Heart left ventricle (tissue), 16 donors: Measurements from ENCODE around the gene FAM193B. TPM values are rescaled to one million over a fixed set of nuclear protein-coding genes. Genes with fewer than 3 reads are reported as not detected.
A peak's percentile ranks its signal among the peaks of the same experiment; 100 is the strongest.

Experiments used
- ATAC-seq, 4 donors: fragments of 200-7000 bp; cut with Tn5 transposase; one replicate each; pipeline ENCODE4 v1.9.1; 2020 to 2022; ENCODE audit warnings: moderate library complexity in 4 of 4, mild to moderate bottlenecking in 3 of 4, moderate number of reproducible peaks in 1 of 4
- DNase-seq, 5 donors: peaks; one replicate each; pipeline ENCODE4 v3.0.0-alpha.2; 2020
- H3K27ac ChIP-seq, 12 donors: fragments of 200-600 bp; sonication (generic) in 4 of 12; one replicate each; pipeline versions ENCODE4 v1.5.0 to v1.8.0; 2016 to 2022; ENCODE audit warnings: mild to moderate bottlenecking in 2 of 12
- H3K27me3 ChIP-seq, 9 donors: fragments of 200-600 bp; sonication (generic) in 2 of 9; one replicate each; pipeline versions ENCODE4 v1.5.1 to v1.8.0; 2016 to 2022; ENCODE audit warnings: mild to moderate bottlenecking in 3 of 9
- H3K36me3 ChIP-seq, 9 donors: fragments of 200-600 bp; sonication (generic) in 2 of 9; one replicate each; pipeline versions ENCODE4 v1.5.0 to v1.8.0; 2018 to 2022; ENCODE audit warnings: mild to moderate bottlenecking in 2 of 9
- H3K4me1 ChIP-seq, 12 donors: fragments of 200-600 bp; sonication (generic) in 4 of 12; one replicate each; pipeline versions ENCODE4 v1.5.0 to v1.8.0; 2016 to 2022; ENCODE audit warnings: mild to moderate bottlenecking in 3 of 12
- H3K4me3 ChIP-seq, 12 donors: fragments of 200-600 bp; sonication (generic) in 4 of 12; one replicate each; pipeline versions ENCODE4 v1.5.0 to v1.8.0; 2017 to 2022; ENCODE audit warnings: mild to moderate bottlenecking in 9 of 12, moderate library complexity in 4 of 12
- H3K9me3 ChIP-seq, 12 donors: fragments of 200-600 bp; sonication (generic) in 4 of 12; one replicate each; pipeline versions ENCODE4 v1.5.0 to v1.8.0; 2016 to 2022; ENCODE audit warnings: mild to moderate bottlenecking in 1 of 12
- POLR2A ChIP-seq, 2 donors: fragments of 450-650 bp; IDR thresholded peaks; one replicate each; pipeline ENCODE4 v1.6.1; 2017; ENCODE audit warnings: antibody characterized with exemption in 2 of 2, mild to moderate bottlenecking in 2 of 2, moderate library complexity in 2 of 2
- WGBS, 4 donors: extraction: QIAGEN DNeasy Blood & Tissue Kit in 2 of 4; methylation state at CpG; one replicate each; pipeline versions ENCODE4 v1.1.5 to v1.1.7; 2013 to 2018; 5-methylcytosine and 5-hydroxymethylcytosine counted together
- intact Hi-C, 10 donors: fragments of 100-400 bp; cut with DNase I; formaldehyde crosslinking; loops; one replicate each; pipeline versions ENCODE4 v1.11.1 to v1.14.2; 2022
- polyA plus RNA-seq, 2 donors: library from polyadenylated mRNA; stranded (reverse); fragments of 200-250 nt; gene quantifications; one replicate each; pipeline ENCODE4 v1.2.3, GENCODE V29; 2013
- total RNA-seq, 9 donors: library from RNA; depleted of rRNA in 2 of 9; stranded (reverse); fragments of >200 nt in 2 of 9; fragmentation: NEBNext Ultra II Directional in 3 of 9; extraction: Animal tissue kit (Norgen Biotek cat#: 25700) in 3 of 9; gene quantifications; one replicate each; pipeline versions ENCODE4 v1.1.0 to v1.2.4, GENCODE V29; 2016 to 2023
- TF ChIP-seq, protein P1 (sequence below), 12 donors: fragments of 200-600 bp; sonication (generic) in 4 of 12; IDR thresholded peaks; one replicate each; pipeline versions ENCODE4 v1.5.0 to v1.8.0; 2018 to 2022; ENCODE audit warnings: antibody characterized with exemption in 12 of 12, mild to moderate bottlenecking in 5 of 12
- donor health status: ischemic (EF 13 %, LVEDD 7.1; RV severe dilation, severe dysfunction).
- donor health status: healthy with polysubstance abuse.
- donor health status: DM: no; HTN: yes; CAD: no.
- donor health status: DM: no; HTN: no; CAD: no.
- donor health status: ischemic (EF 25% LVEDD 6.9; RV normal size, moderate dysfunction).
- donor health status: ischemic (EF 25% LVEDD 5.7; RV mildly dilated, moderate dysfunction).
- donor health status: healthy.
- donor health status: DM: yes; HTN: yes; CAD: no.
- donor health status: ischemic (EF 35%, LVEDD 5.7; RV mildly dilated, moderate dysfunction).
- donor health status: nonischemic (EF 11% LVEDD 7.7; RV severe dilation, severe dysfunction).
- donor health status: DM: yes; HTN: yes; CAD: no.
- donor health status: PGD.
- donor health status: ischemic (EF 29% LVEDD 5.4; RV normal size, mild dysfunction).
- donor health status: nonischemic (EF 23%, LVEDD 6.1; RV moderate dilation, normal function).

Gene FAM193B
- total and polyA plus RNA-seq, 11 donors: 13.1 to 58.9 (median 20.2) TPM

DNA sequence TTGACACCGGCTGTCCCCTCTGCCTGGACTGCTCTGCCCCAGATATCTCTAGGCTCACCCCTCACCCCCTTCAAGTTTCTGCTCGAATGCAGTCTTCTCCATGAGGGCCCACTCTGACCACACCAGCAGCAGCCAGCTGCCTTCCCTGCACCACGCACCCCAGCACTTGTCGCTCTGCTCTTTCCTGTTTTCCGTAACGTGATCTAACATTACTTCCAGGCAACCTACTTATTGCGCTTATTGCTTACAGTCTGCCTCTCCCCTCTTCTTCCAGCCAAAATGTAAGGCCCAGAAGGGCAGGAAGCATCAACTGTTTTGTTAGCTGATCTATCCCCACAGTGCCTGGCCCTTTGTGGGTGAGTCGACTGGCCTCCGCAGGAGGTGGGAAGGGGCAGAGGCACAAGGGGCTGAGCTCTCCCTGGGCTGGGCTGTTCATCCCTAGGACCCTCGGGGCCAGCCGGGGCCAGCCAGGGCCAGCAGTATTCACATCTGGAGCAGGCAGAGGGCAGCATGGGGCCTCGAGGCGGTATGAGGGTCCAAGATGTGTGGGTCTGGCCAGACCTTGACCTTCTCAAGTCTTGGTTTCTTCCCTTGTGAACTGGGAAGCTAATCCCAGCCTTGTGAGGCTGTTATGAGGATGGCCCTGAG is 69.3 kb downstream of the FAM193B start:
- Histone ChIP-seq H3K4me1 (peaks cover 0 to 14% (median 1%) of the 10 kb centered on the region in 12 donors), H3K27me3 (no peaks in the 10 kb centered on the region)

DNA sequence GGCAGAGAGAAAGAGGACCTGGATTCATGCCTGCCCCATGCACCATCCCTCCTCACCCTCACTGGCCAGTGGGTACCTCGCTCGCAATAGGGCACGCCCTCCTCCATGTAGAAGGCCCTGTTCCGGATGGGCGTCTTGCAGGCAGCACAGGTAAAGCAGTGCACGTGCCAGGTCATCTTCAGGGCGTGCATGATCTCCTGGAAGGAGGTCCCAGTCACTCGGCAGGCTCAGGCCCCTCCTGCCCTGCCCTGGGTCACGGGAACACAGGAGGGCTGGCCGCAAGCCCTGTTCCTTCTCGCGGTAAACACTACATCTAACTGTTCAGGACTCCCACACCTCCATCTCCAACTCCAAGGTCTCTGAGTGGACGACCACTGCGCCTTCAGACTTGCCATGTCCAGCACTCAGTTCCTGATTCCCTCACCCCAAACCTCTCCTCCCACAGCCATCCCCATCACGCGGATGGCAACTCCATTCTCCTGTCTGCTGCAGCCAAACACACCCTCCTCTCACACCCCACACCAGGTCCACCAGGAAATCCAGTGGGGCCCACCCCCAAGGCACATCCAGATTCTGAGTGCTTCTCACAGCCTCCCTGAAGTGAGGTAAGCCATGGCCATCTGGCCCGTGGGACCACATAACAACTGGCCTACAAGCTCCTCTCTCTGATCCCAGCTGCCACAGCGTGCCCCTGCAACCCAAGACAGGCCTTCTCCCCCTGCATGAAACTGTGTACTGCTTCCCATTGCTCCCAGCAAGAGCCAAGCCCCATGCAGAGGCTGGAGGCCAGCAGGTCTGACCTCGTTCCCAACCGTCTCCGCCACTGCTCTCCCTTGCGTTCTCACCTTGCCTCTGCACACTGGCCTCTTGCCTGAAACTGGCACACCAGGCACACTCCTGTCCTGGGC is 70.1 kb downstream of the FAM193B start:
- Histone ChIP-seq H3K9me3 (no peaks in the 10 kb centered on the region), H3K36me3 (peaks cover 0 to 73% (median 55%) of the 10 kb centered on the region in 9 donors), H3K4me3 (no peak overlapping the region), H3K4me1 (peaks cover 0 to 22% (median 9%) of the 10 kb centered on the region in 12 donors), H3K27me3 (no peaks in the 10 kb centered on the region), H3K27ac (peak overlapping the region in 1 of 12 donors; percentile 89)
- intact Hi-C loops: no loop called here
- ATAC-seq: no peak
- peak in 1 of 5 donors; percentile 62 for DNase-seq
- no peak for TF ChIP-seq POLR2A (IDR thresholded peaks at IDR 0.05)
- TF ChIP-seq, protein P1, sequence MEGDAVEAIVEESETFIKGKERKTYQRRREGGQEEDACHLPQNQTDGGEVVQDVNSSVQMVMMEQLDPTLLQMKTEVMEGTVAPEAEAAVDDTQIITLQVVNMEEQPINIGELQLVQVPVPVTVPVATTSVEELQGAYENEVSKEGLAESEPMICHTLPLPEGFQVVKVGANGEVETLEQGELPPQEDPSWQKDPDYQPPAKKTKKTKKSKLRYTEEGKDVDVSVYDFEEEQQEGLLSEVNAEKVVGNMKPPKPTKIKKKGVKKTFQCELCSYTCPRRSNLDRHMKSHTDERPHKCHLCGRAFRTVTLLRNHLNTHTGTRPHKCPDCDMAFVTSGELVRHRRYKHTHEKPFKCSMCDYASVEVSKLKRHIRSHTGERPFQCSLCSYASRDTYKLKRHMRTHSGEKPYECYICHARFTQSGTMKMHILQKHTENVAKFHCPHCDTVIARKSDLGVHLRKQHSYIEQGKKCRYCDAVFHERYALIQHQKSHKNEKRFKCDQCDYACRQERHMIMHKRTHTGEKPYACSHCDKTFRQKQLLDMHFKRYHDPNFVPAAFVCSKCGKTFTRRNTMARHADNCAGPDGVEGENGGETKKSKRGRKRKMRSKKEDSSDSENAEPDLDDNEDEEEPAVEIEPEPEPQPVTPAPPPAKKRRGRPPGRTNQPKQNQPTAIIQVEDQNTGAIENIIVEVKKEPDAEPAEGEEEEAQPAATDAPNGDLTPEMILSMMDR (IDR thresholded peaks at IDR 0.05): no peak
- 87 to 92% (median 90%) methylated on average over 17 to 22 of the region's 22 CpGs for WGBS, 4 donors

More for the DNA sequence above, 69.3 kb downstream of the FAM193B start:
- TF ChIP-seq, protein P1 (IDR thresholded peaks at IDR 0.05): no peak
- TF ChIP-seq POLR2A (IDR thresholded peaks at IDR 0.05): no peak
- WGBS, 4 donors: 79 to 86% (median 84%) methylated on average over 13 of the region's 13 CpGs
- peak overlapping the region in 1 of 12 donors; percentile 89 for H3K27ac ChIP-seq
- peak in 1 of 4 donors; percentile 2 for ATAC-seq
- no peak overlapping the region for H3K4me3 ChIP-seq
- peaks cover 0 to 81% (median 63%) of the 10 kb centered on the region in 9 donors for H3K36me3 ChIP-seq
- DNase-seq: no peak
- no peaks in the 10 kb centered on the region for H3K9me3 ChIP-seq
- intact Hi-C loops: no loop called here

DNA sequence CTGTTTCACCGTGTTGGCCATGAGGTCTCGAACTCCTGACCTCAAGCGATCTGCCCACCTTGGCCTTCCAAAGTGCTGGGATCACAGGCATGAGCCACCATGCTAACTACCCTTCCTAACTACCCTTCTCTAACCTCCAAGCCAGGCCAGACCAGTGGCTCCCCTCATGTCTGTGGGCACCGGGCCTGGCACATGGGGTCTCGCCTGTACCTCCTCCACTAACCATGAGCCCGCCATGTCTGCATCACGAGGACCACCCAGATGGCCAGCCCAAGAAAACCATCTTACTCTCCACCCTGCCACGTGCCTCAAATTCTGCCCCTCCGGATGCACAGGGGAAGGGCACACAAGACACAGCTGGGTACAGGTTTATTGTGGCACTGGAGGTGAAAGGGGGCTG is 71.3 kb downstream of the FAM193B start:
- H3K4me1 ChIP-seq: peaks cover 0 to 34% (median 20%) of the 10 kb centered on the region in 12 donors
- peaks cover 0 to 61% (median 43%) of the 10 kb centered on the region in 9 donors for H3K36me3 ChIP-seq

More for the DNA sequence above, 71.3 kb downstream of the FAM193B start:
- Histone ChIP-seq H3K27ac (peak overlapping the region in 1 of 12 donors; percentile 89), H3K4me3 (no peak overlapping the region), H3K27me3 (no peaks in the 10 kb centered on the region), H3K9me3 (no peaks in the 10 kb centered on the region)
- WGBS, 4 donors: 94 to 99% (median 95%) methylated on average over 9 of the region's 9 CpGs
- TF ChIP-seq POLR2A (IDR thresholded peaks at IDR 0.05): no peak
- TF ChIP-seq, protein P1 (IDR thresholded peaks at IDR 0.05): no peak
- DNase-seq (peak in 1 of 5 donors; percentile 54), ATAC-seq (no peak)
- intact Hi-C loops: no loop called here
